Astrocyte of the cerebellum (primary cell): ENCODE measurements around the gene GRIK1.

Experiments
- DNase-seq: peaks from one replicate; pipeline ENCODE4 v3.0.0-alpha.2; 2011; ENCODE audit warnings: low read depth
- H3K4me3 ChIP-seq: 2 replicates; pipeline ENCODE4 v1.5.1; 2011; ENCODE audit warnings: mild to moderate bottlenecking, low read depth, low read length, moderate library complexity
- CTCF ChIP-seq: IDR thresholded peaks from 2 replicates; pipeline ENCODE4 v1.5.1; 2012; ENCODE audit warnings: low read length, low read depth, moderate library complexity, mild to moderate bottlenecking; ENCODE audit errors: missing control alignments
- in situ Hi-C: cut with HindIII; loops from 2 replicates; pipeline ENCODE4 v1.10.0; 2017; ENCODE audit warnings: low sequenced_read_pairs

GRIK1 gene

GRCh38 chr21:29499734-29500343 lies 440.0 kb downstream of the GRIK1 start:
- DNase-seq, result no peak
- peak; percentile 53 for TF ChIP-seq CTCF
- H3K4me3 ChIP-seq, result no peak overlapping the region
- in situ Hi-C loops, result no loop called here

- H3K4me3 ChIP-seq, result no peak overlapping the region
- no peak for DNase-seq
- TF ChIP-seq CTCF, result no peak
- in situ Hi-C loops, result no loop called here
These were observed 440.6 kb downstream of the GRIK1 start for GRCh38 chr21:29499229-29499628.

DNA sequence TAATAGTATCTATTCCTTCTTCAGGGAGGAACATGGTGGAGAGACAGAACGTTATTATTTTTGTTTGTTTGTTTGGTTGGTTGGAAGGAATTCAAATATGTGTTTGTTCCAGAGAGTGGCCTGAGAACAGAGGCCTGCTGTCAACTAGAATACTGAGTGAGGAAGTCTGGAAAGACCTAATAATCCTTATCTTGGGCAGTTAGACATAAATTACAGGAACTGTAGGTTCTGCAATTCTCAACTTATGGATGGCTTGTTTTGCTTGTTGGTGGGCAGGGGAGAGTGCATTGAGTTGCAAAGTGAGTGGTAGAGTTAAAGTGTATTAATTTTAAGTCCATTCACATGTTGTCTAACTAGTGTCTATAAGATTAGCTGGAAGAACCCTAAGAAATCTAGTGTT lies 443.5 kb downstream of the GRIK1 start:
- H3K4me3 ChIP-seq, result no peak overlapping the region
- in situ Hi-C loops, result no loop called here
- no peak for TF ChIP-seq CTCF
- DNase-seq, result no peak

- TF ChIP-seq CTCF, result no peak
- in situ Hi-C loops, result no loop called here
- DNase-seq, result peak; percentile 32
- no peak overlapping the region for H3K4me3 ChIP-seq
These were observed 449.8 kb downstream of the GRIK1 start for GRCh38 chr21:29490016-29490415.

DNA sequence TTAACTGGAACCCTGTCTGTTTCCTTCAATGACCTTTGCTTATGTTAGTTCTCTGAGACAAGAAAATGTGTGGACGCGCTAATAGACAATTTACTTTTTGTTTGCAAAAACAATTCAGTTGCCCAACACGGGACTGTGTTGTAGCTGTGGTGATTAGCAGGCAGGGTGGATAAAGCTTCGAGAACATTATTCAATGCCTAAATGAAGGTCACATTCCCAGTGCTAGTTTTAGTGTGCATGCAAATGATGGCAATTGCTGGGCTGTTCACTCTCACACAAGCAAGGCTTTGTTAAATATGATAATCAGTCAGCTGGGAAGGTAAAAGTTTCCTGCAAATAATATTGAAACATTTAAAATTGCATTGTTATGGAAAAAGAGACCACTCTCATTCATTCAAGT lies 452.6 kb downstream of the GRIK1 start:
- no peak for TF ChIP-seq CTCF
- no peak for DNase-seq
- H3K4me3 ChIP-seq, result no peak overlapping the region
- in situ Hi-C loops, result no loop called here
